ENCODE results near the gene NPW. TPM values are rescaled to one million over a fixed set of nuclear protein-coding genes. Genes with fewer than 3 reads are reported as not detected.

The NPW gene
- total and polyA plus RNA-seq, 3 donors from 2014 or later, result 3.9 to 8.2 (median 7.3) TPM

DNA sequence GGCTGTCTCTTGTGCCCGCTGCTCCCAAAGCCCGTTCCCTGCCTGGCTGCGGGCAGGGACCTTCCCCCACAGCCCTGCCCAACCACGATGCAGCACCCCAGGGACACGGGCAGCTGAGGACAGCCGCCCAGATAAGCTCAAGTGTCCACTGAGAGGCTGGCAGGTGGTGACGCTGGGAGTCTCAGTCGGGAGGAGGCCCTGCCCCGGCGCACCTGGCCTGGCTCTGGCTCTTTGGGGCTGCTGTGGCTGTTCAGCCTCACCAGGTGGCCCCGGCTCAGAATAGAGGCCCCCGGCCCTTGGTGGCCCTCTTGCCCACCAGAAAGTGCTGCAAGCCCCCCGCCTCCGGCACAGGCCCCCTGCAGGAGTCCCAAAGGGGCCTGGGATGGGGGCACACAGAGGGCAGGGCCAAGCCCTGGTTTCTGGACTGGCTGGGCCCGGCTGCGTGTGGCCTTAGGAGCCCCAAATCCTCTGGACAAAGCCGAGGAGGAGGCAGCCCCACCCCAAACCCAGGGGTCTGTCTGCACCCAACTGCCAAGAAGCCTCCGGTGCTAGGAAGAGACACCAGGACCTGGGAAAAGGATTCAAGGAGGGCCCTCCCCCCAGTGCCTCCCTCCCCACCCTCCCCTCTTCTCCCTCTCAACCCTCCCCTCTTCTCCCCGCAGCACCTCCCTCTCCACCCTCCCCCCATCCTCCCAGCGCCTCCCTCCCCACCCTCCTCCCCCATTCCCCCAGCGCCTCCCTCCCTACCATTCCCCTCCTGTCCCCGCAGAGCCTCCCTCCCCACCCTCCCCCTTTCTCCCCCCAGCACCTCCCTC lies 22.8 kb downstream of the NPW start:
- DNase-seq, result no peak
- TF ChIP-seq, protein P1, sequence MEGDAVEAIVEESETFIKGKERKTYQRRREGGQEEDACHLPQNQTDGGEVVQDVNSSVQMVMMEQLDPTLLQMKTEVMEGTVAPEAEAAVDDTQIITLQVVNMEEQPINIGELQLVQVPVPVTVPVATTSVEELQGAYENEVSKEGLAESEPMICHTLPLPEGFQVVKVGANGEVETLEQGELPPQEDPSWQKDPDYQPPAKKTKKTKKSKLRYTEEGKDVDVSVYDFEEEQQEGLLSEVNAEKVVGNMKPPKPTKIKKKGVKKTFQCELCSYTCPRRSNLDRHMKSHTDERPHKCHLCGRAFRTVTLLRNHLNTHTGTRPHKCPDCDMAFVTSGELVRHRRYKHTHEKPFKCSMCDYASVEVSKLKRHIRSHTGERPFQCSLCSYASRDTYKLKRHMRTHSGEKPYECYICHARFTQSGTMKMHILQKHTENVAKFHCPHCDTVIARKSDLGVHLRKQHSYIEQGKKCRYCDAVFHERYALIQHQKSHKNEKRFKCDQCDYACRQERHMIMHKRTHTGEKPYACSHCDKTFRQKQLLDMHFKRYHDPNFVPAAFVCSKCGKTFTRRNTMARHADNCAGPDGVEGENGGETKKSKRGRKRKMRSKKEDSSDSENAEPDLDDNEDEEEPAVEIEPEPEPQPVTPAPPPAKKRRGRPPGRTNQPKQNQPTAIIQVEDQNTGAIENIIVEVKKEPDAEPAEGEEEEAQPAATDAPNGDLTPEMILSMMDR (IDR thresholded peaks at IDR 0.05), result no peak
- TF ChIP-seq POLR2A (IDR thresholded peaks at IDR 0.05), result no peak
- Histone ChIP-seq H3K27me3 (no peaks in the 10 kb centered on the region), H3K27ac (peak overlapping the region; percentile 50 to 59), H3K36me3 (ENCODE audit: low read depth, missing control alignments) (no peaks in the 10 kb centered on the region), H3K4me1 (peaks cover 60% of the 10 kb centered on the region), H3K9me3 (no peaks in the 10 kb centered on the region), H3K4me3 (no peak overlapping the region)
- intact Hi-C loops (cut with DNase I; ENCODE audit: low total_unique reads), result no loop called here
- WGBS, 2 donors, result 63 to 83% methylated on average over 4 to 6 of the region's 22 CpGs

DNA sequence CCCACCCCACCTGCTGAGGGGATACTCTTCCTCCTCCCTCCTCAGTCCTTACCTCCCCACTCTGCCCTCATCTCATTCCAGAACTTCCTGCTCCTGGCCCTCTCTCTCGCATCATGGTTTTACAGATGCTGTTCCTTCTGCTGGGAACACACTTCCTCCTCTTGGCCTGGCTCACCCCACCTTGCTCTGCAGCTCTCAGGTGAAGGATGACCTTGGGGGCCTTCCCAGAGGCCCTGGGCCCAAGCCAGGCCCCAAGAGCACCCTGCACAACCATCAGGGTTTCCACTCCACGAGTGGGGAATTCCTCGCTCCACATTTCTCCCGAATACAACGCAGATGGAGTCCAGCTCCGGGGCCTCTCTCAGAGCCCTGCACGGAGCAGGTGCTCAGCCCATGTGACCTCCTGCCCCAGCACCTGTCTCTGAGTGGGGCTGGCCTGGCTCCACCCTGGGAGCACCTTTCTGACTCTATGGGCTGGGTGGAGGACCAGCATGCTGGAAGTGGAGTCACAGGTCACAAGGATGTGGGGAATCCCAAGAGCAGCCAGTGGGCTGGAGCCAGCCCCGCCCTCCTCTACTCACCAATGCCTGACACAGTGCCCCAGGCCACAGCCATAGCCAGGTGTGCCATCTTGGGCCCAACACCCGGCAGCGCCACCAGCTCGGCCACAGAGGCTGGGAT lies 23.5 kb downstream of the NPW start:
- no peak for DNase-seq
- H3K9me3 ChIP-seq, result no peaks in the 10 kb centered on the region
- intact Hi-C loops (cut with DNase I; ENCODE audit: low total_unique reads), result no loop called here
- no peak for TF ChIP-seq POLR2A (IDR thresholded peaks at IDR 0.05)
- TF ChIP-seq, protein P1 (IDR thresholded peaks at IDR 0.05), result no peak
- peaks cover 54% of the 10 kb centered on the region for H3K4me1 ChIP-seq
- H3K27ac ChIP-seq, result no peak overlapping the region
- no peaks in the 10 kb centered on the region for H3K36me3 ChIP-seq (ENCODE audit: low read depth, missing control alignments)
- H3K4me3 ChIP-seq, result no peak overlapping the region
- no peaks in the 10 kb centered on the region for H3K27me3 ChIP-seq
- WGBS, 2 donors, result 86 to 89% methylated on average over 4 to 11 of the region's 11 CpGs

DNA sequence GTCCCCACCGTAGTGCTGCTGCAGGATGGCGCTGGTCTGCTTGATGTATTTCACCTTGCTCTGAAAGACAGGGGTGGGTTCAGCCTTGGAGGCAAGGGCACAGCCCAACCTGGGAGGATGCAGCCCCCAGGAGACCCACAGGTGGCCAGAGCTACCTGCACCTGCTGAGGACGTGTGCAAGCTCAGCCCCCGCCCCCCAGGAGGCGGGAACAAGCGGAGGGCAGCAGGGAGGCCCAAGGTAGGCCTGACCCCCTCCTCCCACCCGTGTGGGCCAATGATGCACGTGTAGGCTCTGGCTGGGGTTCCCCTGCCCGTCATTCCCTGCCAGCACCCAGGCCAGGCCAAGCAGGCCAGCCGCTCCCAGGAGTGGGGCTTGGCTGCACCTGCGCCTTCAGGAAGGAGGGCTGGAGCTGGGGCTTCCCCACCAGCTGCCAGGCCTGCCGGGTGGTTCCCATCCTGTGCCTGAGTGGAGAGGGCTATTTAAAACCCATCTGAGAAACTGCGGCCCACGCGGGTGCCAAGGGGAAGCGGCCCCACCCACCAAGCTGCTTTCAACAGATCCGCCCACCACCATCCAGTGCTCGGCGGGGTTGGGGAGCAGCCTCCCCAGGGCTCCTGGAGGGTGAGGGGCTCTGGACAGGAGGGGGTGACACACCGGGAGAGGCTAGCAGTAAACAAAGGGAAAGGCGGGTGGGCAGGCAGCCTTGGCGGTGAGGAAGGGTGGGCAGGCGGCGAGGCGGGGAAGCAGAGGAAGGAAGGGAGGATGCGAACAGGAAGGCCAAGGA lies 24.3 kb downstream of the NPW start:
- TF ChIP-seq POLR2A (IDR thresholded peaks at IDR 0.05), result no peak
- TF ChIP-seq, protein P1 (IDR thresholded peaks at IDR 0.05), result no peak
- no peaks in the 10 kb centered on the region for H3K36me3 ChIP-seq (ENCODE audit: low read depth, missing control alignments)
- H3K27me3 ChIP-seq, result no peaks in the 10 kb centered on the region
- no peak for DNase-seq
- peaks cover 52% of the 10 kb centered on the region for H3K4me1 ChIP-seq
- H3K4me3 ChIP-seq, result no peak overlapping the region
- no peak overlapping the region for H3K27ac ChIP-seq
- H3K9me3 ChIP-seq, result no peaks in the 10 kb centered on the region
- intact Hi-C loops (cut with DNase I; ENCODE audit: low total_unique reads), result no loop called here
- 78 to 85% methylated on average over 15 to 26 of the region's 26 CpGs for WGBS, 2 donors

DNA sequence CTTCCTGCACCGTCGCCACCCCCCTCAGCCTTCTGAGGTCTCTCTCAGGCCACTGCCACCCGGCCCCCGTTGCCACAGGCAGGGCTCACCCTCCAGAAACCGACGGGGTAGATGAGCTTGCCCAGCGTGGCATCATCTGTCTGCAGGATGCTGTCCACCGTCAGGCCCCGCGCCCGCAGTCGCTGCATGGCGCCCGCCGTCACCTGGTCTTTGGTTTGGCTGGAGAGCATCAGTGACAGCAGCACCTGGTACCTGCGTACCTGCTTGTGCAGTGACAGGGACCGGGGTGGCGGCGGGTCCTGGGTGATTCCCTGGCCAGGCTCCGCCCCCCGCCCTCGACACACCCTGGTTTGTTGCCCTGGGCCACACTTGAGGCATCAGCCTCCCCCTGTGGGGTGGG lies 25.0 kb downstream of the NPW start:
- TF ChIP-seq, protein P1 (IDR thresholded peaks at IDR 0.05), result no peak
- no peak for TF ChIP-seq POLR2A (IDR thresholded peaks at IDR 0.05)
- Histone ChIP-seq H3K4me1 (peaks cover 47% of the 10 kb centered on the region), H3K27me3 (no peaks in the 10 kb centered on the region), H3K9me3 (no peaks in the 10 kb centered on the region), H3K36me3 (ENCODE audit: low read depth, missing control alignments) (no peaks in the 10 kb centered on the region), H3K4me3 (no peak overlapping the region), H3K27ac (no peak overlapping the region)
- WGBS, 2 donors, result 96% methylated on average over 22 of the region's 22 CpGs; no CpG with 5 or more reads in 1 of the 2 donors
- DNase-seq, result no peak
- intact Hi-C loops (cut with DNase I; ENCODE audit: low total_unique reads), result no loop called here
